ENCODE data around the gene CIRBP. TPM values are rescaled to one million over a fixed set of nuclear protein-coding genes. Genes with fewer than 3 reads are reported as not detected.

Gene CIRBP
- total RNA-seq, 3 donors from 2014 or later (not counting 1 experiment from before 2014, with no cell fraction given), result 410 to 454 (median 440) TPM

DNA sequence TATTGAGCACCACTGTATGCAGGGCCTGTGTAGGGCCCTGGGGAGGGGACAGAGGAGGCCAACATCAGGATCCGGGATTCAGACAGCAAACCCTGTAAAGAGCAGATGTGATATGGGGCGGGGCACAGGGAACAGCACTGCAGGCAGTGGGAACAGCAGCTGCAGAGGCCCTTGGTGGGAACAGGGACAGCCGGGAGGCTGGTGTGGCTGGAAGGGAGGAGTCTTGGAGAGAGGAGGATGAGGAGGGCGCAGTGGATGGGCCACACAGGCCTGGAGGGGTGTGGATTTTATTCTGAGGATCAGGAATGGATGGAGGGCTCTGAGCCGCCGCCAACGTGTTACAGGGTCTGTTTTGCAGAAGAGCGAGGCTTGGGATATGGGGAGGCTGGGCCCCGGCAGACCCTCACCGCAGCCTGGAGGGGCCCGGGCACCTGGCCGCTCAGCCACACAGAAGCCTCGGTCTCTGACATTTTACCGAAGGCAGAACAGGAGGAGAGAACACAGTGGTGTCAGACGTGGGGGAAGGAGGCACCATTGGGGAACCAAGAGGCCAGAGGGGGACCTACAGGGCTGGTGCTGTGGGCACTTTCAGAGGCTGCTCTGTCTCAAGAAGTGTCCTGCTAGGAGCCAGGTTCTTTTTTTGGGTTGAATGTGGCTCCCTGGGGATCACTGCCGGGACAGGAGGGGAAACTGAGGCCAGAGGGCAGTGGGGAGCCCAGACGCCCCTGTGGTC lies 23.5 kb downstream of the CIRBP start:
- Histone ChIP-seq H3K4me3 (ENCODE audit: low read length) (no peak overlapping the region), H3K27ac (ENCODE audit: low read length) (no peak overlapping the region), H3K9me3 (ENCODE audit: control insufficient read depth, insufficient read depth, low read length) (no peaks in the 10 kb centered on the region), H3K27me3 (ENCODE audit: control insufficient read depth, insufficient read depth, low read length) (peaks cover 14% of the 10 kb centered on the region), H3K36me3 (ENCODE audit: control insufficient read depth, insufficient read depth, low read length) (no peaks in the 10 kb centered on the region), H3K4me1 (ENCODE audit: control insufficient read depth, insufficient read depth, low read length) (peaks cover 13% of the 10 kb centered on the region)
- H3K9me3 Mint-ChIP-seq, result no peaks in the 10 kb centered on the region
- peaks cover 0 to 11% of the 10 kb centered on the region in 2 donors for H3K27me3 Mint-ChIP-seq (ENCODE audit: low read depth in 2 of 2)
- TF ChIP-seq, protein P1, sequence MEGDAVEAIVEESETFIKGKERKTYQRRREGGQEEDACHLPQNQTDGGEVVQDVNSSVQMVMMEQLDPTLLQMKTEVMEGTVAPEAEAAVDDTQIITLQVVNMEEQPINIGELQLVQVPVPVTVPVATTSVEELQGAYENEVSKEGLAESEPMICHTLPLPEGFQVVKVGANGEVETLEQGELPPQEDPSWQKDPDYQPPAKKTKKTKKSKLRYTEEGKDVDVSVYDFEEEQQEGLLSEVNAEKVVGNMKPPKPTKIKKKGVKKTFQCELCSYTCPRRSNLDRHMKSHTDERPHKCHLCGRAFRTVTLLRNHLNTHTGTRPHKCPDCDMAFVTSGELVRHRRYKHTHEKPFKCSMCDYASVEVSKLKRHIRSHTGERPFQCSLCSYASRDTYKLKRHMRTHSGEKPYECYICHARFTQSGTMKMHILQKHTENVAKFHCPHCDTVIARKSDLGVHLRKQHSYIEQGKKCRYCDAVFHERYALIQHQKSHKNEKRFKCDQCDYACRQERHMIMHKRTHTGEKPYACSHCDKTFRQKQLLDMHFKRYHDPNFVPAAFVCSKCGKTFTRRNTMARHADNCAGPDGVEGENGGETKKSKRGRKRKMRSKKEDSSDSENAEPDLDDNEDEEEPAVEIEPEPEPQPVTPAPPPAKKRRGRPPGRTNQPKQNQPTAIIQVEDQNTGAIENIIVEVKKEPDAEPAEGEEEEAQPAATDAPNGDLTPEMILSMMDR (IDR thresholded peaks at IDR 0.05), result no peak
- no peak overlapping the region for H3K4me3 Mint-ChIP-seq
- DNase-seq, result no peak
- no peaks in the 10 kb centered on the region for H3K36me3 Mint-ChIP-seq
- intact Hi-C loops (cut with micrococcal nuclease), result no loop called here
- H3K4me1 Mint-ChIP-seq, result no peaks in the 10 kb centered on the region
- ATAC-seq, result no peak
- no peak overlapping the region for H3K27ac Mint-ChIP-seq
- WGBS (ENCODE audit: insufficient coverage), result 85% methylated on average over 17 of the region's 17 CpGs

DNA sequence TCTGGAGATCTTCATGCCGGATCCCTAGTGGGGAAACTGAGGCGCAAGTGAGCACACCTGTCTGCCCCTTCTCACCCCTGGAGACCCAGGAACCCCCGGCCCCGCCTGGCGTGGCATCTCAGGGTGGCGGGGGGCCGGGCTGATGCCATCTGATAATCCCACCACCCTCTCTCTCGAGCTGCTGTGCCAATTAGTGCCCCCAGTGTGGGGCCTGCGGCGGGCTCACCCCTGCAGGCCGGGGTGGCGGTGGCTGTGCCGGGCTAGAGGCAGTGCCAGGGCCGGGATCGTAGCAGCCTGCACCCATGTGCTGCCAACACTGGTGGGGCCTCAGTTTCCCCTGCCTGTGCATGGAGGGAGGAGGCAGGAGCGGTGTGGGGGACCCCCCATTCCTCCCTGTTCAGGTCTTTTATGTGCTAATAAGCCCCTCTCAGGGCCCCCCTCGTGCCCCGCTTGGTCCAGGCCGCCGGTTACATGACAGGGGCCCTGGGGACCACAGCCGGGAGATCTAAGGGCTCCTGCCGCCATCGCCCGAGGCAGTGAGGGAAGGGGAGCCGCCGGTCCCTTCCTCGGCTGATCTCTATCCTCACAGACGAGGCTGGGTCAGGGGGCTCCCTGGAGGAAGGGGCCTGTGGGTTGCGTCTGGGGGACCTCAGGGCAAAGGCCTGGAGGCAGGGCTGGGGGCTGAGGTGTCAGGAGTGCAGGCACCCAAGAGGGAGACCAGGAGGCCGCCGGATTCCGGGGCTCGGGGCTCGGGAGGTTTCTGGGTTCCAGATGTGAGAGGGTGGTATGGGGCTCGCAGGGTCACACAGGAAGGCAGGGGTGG lies 24.9 kb downstream of the CIRBP start:
- Mint-ChIP-seq H3K4me3 (no peak overlapping the region), H3K4me1 (no peaks in the 10 kb centered on the region), H3K9me3 (no peaks in the 10 kb centered on the region), H3K27ac (no peak overlapping the region), H3K27me3 (ENCODE audit: low read depth in 2 of 2) (peaks cover 0 to 11% of the 10 kb centered on the region in 2 donors), H3K36me3 (no peaks in the 10 kb centered on the region)
- no peak overlapping the region for H3K4me3 ChIP-seq (ENCODE audit: low read length)
- DNase-seq (no peak), ATAC-seq (no peak)
- H3K9me3 ChIP-seq (ENCODE audit: control insufficient read depth, insufficient read depth, low read length), result no peaks in the 10 kb centered on the region
- TF ChIP-seq, protein P1 (IDR thresholded peaks at IDR 0.05), result no peak
- intact Hi-C loops (cut with micrococcal nuclease), result no loop called here
- 78% methylated on average over 35 of the region's 35 CpGs for WGBS (ENCODE audit: insufficient coverage)
- no peak overlapping the region for H3K27ac ChIP-seq (ENCODE audit: low read length)
- H3K27me3 ChIP-seq (ENCODE audit: control insufficient read depth, insufficient read depth, low read length), result peaks cover 8% of the 10 kb centered on the region
- peaks cover 6% of the 10 kb centered on the region for H3K4me1 ChIP-seq (ENCODE audit: control insufficient read depth, insufficient read depth, low read length)
- no peaks in the 10 kb centered on the region for H3K36me3 ChIP-seq (ENCODE audit: control insufficient read depth, insufficient read depth, low read length)

DNA sequence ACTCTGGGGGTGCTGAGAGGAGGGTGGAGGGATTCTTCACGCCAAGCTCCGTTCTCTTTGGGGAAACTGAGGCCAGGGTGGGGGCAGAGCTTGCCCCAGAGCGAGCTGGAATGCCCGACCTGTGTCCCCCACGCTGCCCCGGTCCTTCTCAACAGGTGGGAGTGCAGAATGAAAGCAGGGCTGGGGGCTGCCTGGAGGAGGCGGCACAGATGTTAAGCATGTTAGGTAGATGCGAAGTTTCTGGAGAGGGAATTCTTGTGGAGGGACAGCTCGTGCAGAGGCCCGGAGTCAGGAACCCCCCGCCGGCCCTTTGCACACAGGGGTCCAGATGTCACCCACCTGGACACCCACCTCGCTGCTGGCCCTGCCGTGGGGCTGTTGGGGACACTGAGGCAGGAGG lies 25.6 kb downstream of the CIRBP start:
- peaks cover 8% of the 10 kb centered on the region for H3K27me3 ChIP-seq (ENCODE audit: control insufficient read depth, insufficient read depth, low read length)
- H3K36me3 ChIP-seq (ENCODE audit: control insufficient read depth, insufficient read depth, low read length), result no peaks in the 10 kb centered on the region
- intact Hi-C loops (cut with micrococcal nuclease), result no loop called here
- ATAC-seq, result no peak
- H3K27ac Mint-ChIP-seq, result no peak overlapping the region
- H3K4me3 Mint-ChIP-seq, result peak overlapping the region; percentile 55
- DNase-seq, result no peak
- H3K4me1 Mint-ChIP-seq, result no peaks in the 10 kb centered on the region
- H3K4me1 ChIP-seq (ENCODE audit: control insufficient read depth, insufficient read depth, low read length), result peaks cover 6% of the 10 kb centered on the region
- no peaks in the 10 kb centered on the region for H3K36me3 Mint-ChIP-seq
- no peak overlapping the region for H3K27ac ChIP-seq (ENCODE audit: low read length)
- H3K9me3 Mint-ChIP-seq, result no peaks in the 10 kb centered on the region
- H3K4me3 ChIP-seq (ENCODE audit: low read length), result no peak overlapping the region
- 81% methylated on average over 14 of the region's 14 CpGs for WGBS (ENCODE audit: insufficient coverage)
- H3K27me3 Mint-ChIP-seq (ENCODE audit: low read depth in 2 of 2), result peaks cover 0 to 10% of the 10 kb centered on the region in 2 donors
- TF ChIP-seq, protein P1 (IDR thresholded peaks at IDR 0.05), result no peak
- no peaks in the 10 kb centered on the region for H3K9me3 ChIP-seq (ENCODE audit: control insufficient read depth, insufficient read depth, low read length)
